ENCODE results near the gene ZNF236.
"Not testable (repeated sequence)": the region's sequence is repeated elsewhere in the genome, so short reads cannot be mapped to it uniquely, and the experiment has no call there.

ZNF236 gene
- 36.1 to 108 (median 56.7) reads per million in 9 experiments for total RNA-seq

DNA sequence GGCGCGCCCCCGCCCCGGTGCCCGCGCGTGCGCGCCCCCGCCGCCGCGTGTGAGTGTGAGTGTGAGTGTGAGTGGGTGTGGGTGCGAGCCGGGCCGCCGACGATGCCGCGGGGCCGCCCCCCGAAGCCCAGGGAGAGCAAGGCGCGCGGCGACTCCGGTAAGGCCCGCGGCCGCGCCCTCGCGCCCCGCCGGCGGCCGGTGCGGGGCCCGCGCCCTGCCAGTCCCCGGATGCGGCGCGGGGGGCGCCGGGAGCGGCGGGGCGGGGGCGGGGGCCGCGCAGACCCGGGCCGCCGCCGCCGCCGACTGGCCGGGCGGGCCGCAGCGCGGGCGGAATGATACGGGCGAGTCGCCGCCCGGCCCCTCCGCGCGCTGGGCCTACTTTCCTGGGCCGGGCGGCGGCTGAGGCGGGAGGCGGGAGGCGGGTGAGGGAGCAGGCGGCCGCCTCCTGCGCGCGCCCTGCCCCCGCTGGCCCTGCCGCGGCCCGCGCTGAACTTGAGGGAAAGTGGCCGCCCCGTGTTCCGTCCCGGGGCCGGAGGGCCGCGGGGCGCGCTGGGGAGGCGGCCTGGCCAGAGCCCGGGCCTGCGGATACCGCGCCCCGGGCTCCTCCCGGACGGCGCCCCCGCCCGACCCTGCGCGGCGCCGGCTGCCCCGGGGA lies at the start of gene ZNF236:
TSS of gene ZNF236 (plus strand) at position 52 of the 655 bp plus-strand sequence. CDS start at position 103, 51 bp downstream.
- DNase-seq = peak; percentile 57 to 72 (median 72)
- Mint-ChIP-seq H3K27me3 (no peaks in the 10 kb centered on the region), H3K4me1 (ENCODE audit: low read depth in 2 of 2) (peaks cover 32 to 44% of the 10 kb centered on the region in 2 donors), H3K9me3 (no peaks in the 10 kb centered on the region), H3K27ac (peak within 1 kb of the TSS; percentile 95 to 97), H3K36me3 (ENCODE audit: insufficient read depth) (peaks cover 31% of the 10 kb centered on the region), H3K4me3 (peak within 1 kb of the TSS; percentile 94 to 95)
- peak; percentile 64 for ATAC-seq (replicated peaks)

DNA sequence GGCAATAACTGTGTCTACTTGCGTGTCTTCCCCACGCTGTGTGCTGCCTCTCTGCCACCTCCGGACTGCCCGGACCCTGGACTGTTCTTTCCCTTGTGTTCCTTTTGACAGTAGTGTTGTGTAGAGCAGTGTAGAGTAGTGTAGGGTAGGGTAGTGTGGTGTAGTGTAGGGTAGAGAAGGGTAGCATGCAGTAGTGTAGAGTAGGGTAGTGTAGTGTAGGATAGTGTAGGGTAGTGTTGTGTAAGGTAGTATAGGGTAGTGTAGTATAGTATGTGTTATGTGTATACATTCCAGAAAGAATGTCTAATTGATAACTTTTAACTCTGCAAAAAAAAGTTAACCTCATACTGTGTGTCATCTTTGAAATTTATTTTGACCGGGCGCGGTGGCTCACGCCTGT lies 49.7 kb upstream of the ZNF236 start:
- no peak overlapping the region for H3K27ac Mint-ChIP-seq
- ATAC-seq (replicated peaks) = no peak
- peaks cover 31 to 45% of the 10 kb centered on the region in 2 donors for H3K27me3 Mint-ChIP-seq
- H3K4me3 Mint-ChIP-seq = no peak overlapping the region
- DNase-seq = no peak
- H3K4me1 Mint-ChIP-seq (ENCODE audit: low read depth in 2 of 2) = no peaks in the 10 kb centered on the region
- H3K9me3 Mint-ChIP-seq = peaks cover 2 to 4% of the 10 kb centered on the region in 2 donors
- no peaks in the 10 kb centered on the region for H3K36me3 Mint-ChIP-seq (ENCODE audit: insufficient read depth)

DNA sequence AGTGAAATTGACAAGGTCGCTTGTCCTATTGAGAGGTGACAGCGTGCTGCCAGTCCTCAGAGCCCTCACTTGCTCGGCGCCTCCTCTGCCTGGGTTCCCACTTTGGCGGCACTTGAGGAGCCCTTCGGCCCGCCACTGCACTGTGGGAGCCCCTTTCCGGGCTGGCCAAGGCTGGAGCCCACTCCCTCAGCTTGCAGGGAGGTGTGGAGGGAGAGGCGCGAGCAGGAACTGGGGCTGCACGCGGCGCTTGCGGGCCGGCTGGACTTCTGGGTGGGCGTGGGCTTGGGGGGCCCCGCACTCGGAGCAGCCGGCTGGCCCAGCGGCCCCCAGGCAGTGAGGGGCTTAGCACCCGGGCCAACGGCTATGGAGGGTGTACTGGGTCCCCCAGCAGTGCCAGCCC lies 45.3 kb upstream of the ZNF236 start:
- not testable (repeated sequence) for ATAC-seq (replicated peaks); H3K4me1 Mint-ChIP-seq (ENCODE audit: low read depth in 2 of 2); H3K27ac Mint-ChIP-seq

DNA sequence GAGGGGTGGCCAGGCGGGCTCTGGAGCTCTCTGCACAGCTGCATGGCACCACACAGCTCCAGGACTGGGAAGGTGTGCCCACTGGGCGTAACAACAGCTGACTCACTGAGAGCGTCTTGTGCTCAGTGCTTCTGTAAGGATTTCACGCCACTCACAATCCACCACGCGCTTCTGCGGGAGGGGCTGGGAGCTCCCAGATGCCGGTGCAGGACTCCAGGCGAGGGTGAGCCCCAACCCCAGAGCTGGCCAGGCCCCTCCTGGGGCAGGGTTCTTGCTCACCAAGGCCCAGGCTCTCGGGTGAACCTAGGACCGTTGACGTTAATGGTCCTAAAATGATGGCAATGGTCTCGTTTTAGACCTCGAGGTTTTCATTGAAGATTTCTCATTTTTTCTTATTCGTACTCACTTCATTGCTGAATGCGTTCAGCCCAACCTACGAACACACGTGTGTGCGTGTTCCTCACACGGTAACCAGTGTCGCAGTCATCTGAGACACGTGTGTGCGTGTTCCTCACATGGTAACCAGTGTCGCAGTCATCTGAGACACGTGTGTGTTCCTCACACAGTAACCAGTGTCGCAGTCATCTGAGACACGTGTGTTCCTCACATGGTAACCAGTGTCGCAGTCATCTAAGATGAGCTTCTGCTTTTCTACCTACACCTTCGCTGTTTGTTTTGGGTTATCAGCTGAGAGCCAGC lies 38.4 kb upstream of the ZNF236 start:
- ATAC-seq (replicated peaks) = no peak
- no peak for DNase-seq
- no peaks in the 10 kb centered on the region for H3K9me3 Mint-ChIP-seq
- no peaks in the 10 kb centered on the region for H3K36me3 Mint-ChIP-seq (ENCODE audit: insufficient read depth)
- no peak overlapping the region for H3K27ac Mint-ChIP-seq
- H3K4me1 Mint-ChIP-seq (ENCODE audit: low read depth in 2 of 2) = peaks cover 6 to 7% of the 10 kb centered on the region in 2 donors
- peaks cover 32 to 62% of the 10 kb centered on the region in 2 donors for H3K27me3 Mint-ChIP-seq
- no peak overlapping the region for H3K4me3 Mint-ChIP-seq

More for the DNA sequence above, 45.3 kb upstream of the ZNF236 start:
- H3K4me3 Mint-ChIP-seq; H3K9me3 Mint-ChIP-seq; H3K36me3 Mint-ChIP-seq (ENCODE audit: insufficient read depth); DNase-seq: not testable (repeated sequence)
- peaks cover 26 to 59% of the 10 kb centered on the region in 2 donors for H3K27me3 Mint-ChIP-seq

DNA sequence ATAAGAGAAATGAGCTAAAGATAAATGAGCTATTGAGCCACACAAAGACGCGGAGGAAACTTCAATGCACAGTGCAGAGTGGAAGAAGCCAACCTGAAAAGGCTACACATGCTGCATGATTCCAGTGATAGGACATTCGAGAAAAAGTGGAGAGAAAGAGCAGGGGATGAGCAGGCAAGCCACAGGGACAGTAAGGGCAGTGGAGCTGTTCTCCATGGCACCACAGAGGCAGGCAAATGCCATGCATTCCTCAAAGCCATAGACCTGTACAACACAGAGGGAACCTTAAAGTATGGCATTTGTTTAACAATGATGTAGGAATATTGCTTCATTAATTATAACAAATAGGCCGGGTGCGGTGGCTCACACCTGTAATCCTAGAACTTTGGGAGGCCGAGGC lies 36.5 kb upstream of the ZNF236 start:
- Mint-ChIP-seq H3K4me1 (ENCODE audit: low read depth in 2 of 2) (peaks cover 6 to 7% of the 10 kb centered on the region in 2 donors), H3K9me3 (peaks cover 0 to 2% of the 10 kb centered on the region in 2 donors), H3K27me3 (peaks cover 22 to 43% of the 10 kb centered on the region in 2 donors), H3K4me3 (peak overlapping the region in 1 of 2 donors; percentile 37), H3K36me3 (ENCODE audit: insufficient read depth) (no peaks in the 10 kb centered on the region), H3K27ac (peak overlapping the region in 1 of 2 donors; percentile 11)
- no peak for ATAC-seq (replicated peaks)
- DNase-seq = no peak

DNA sequence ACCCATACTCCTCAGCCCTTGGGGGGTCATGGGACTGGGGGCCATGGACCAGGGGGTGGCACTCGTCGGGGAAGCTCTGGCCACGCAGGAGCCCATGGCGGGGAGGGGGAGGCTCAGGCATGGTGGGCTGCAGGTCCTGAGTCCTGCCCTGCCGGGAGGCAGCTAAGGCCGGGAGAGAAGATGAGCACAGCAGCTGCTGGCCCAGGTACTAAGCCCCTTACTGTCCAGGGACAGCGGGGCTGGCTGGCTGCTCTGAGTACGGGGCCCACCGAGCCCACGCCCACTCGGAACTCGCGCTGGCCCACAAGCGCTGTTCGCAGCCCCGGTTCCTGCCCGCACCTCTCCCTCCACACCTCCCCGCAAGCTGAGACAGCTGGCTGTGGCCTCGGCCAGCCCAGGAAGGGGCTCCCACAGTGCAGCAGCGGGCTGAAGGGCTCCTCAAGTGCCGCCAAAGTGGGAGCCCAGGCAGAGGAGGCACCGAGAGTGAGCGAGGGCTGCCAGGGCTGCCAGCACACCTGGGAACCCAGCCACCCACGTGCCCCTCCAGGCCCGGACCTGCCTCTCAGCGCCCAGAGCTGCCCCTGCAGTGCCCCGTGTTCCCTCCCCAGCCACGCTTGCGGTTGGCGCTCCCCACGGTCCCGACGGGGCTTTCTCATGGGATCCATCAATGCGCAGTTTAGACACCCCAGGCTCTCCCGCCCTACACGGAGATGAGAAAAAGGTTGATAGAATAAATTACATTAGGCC lies 33.6 kb upstream of the ZNF236 start:
- Mint-ChIP-seq H3K4me3 (no peak overlapping the region), H3K27me3 (peaks cover 16 to 30% of the 10 kb centered on the region in 2 donors), H3K27ac (peak overlapping the region in 1 of 2 donors; percentile 5), H3K9me3 (peaks cover 6 to 15% of the 10 kb centered on the region in 2 donors), H3K36me3 (ENCODE audit: insufficient read depth) (no peaks in the 10 kb centered on the region), H3K4me1 (ENCODE audit: low read depth in 2 of 2) (peaks cover 7 to 10% of the 10 kb centered on the region in 2 donors)
- no peak for DNase-seq
- ATAC-seq (replicated peaks) = no peak

DNA sequence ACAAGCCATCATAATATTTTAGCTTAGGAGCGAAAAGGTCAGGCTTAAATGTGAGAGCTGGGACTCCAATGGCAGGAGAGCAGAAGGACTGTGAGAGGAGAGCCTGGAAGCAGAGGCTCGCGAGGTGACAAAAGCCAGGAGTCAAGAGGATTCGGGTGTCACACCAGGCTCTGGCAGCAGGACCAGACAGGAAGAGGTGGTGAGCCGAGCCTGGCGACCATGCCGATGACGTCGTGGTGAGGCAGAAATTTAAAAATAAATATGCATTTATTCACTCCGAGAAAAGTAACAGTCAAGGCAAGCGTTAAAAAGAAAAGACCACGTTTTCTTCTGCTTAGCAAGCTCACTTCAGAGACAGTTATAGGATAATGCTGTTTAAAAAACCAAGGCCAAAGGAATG lies 31.3 kb upstream of the ZNF236 start:
- peaks cover 25 to 47% of the 10 kb centered on the region in 2 donors for H3K27me3 Mint-ChIP-seq
- H3K4me3 Mint-ChIP-seq = no peak overlapping the region
- no peak overlapping the region for H3K27ac Mint-ChIP-seq
- H3K36me3 Mint-ChIP-seq (ENCODE audit: insufficient read depth) = no peaks in the 10 kb centered on the region
- H3K9me3 Mint-ChIP-seq = peaks cover 6 to 15% of the 10 kb centered on the region in 2 donors
- no peak for ATAC-seq (replicated peaks)
- DNase-seq = no peak
- H3K4me1 Mint-ChIP-seq (ENCODE audit: low read depth in 2 of 2) = peaks cover 10% of the 10 kb centered on the region in 2 donors

GRCh38 chr18:76791642-76792041 lies 30.7 kb upstream of the ZNF236 start:
- DNase-seq = no peak
- H3K9me3 Mint-ChIP-seq = peaks cover 6 to 15% of the 10 kb centered on the region in 2 donors
- peaks cover 10% of the 10 kb centered on the region in 2 donors for H3K4me1 Mint-ChIP-seq (ENCODE audit: low read depth in 2 of 2)
- H3K36me3 Mint-ChIP-seq (ENCODE audit: insufficient read depth) = no peaks in the 10 kb centered on the region
- no peak for ATAC-seq (replicated peaks)
- no peak overlapping the region for H3K4me3 Mint-ChIP-seq
- peaks cover 30 to 49% of the 10 kb centered on the region in 2 donors for H3K27me3 Mint-ChIP-seq
- H3K27ac Mint-ChIP-seq = peak overlapping the region; percentile 41 to 42

DNA sequence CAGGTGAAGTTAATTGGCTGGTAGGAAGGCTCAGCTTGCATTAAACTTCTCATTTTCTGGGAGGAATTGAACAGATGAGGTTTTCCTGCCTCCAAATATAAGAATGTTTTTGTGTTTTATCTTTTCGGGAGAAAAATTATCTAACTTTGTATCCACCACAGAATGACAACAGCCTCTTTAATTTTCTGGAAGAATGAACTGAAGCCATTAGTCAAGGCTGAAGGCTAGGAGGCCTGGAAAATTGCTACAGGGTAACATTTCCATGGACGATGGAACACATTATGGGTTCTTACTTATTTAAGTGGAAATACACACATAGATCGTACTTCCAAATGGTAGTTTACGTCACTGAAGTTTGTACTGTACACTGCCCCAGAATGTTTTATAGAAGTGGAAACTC lies 28.0 kb upstream of the ZNF236 start:
- H3K4me3 Mint-ChIP-seq = no peak overlapping the region
- ATAC-seq (replicated peaks) = no peak
- no peak overlapping the region for H3K27ac Mint-ChIP-seq
- peaks cover 4% of the 10 kb centered on the region in 2 donors for H3K4me1 Mint-ChIP-seq (ENCODE audit: low read depth in 2 of 2)
- H3K27me3 Mint-ChIP-seq = peaks cover 32 to 40% of the 10 kb centered on the region in 2 donors
- no peaks in the 10 kb centered on the region for H3K36me3 Mint-ChIP-seq (ENCODE audit: insufficient read depth)
- H3K9me3 Mint-ChIP-seq = peaks cover 6 to 15% of the 10 kb centered on the region in 2 donors
- no peak for DNase-seq

- ATAC-seq (replicated peaks) (peak; percentile 78), DNase-seq (peak; percentile 29 to 41 (median 40))
- H3K9me3 Mint-ChIP-seq = no peaks in the 10 kb centered on the region
- H3K36me3 Mint-ChIP-seq (ENCODE audit: insufficient read depth) = no peaks in the 10 kb centered on the region
- H3K4me3 Mint-ChIP-seq = peak overlapping the region; percentile 58 to 69
- peaks cover 9 to 20% of the 10 kb centered on the region in 2 donors for H3K4me1 Mint-ChIP-seq (ENCODE audit: low read depth in 2 of 2)
- peaks cover 12 to 19% of the 10 kb centered on the region in 2 donors for H3K27me3 Mint-ChIP-seq
- H3K27ac Mint-ChIP-seq = no peak overlapping the region
Measured at GRCh38 chr18:76801567-76802505, 20.5 kb upstream of the ZNF236 start.

- Mint-ChIP-seq H3K36me3 (ENCODE audit: insufficient read depth) (peaks cover 9% of the 10 kb centered on the region), H3K4me1 (ENCODE audit: low read depth in 2 of 2) (peaks cover 9 to 20% of the 10 kb centered on the region in 2 donors), H3K27ac (no peak overlapping the region), H3K4me3 (no peak overlapping the region), H3K27me3 (peaks cover 12 to 19% of the 10 kb centered on the region in 2 donors), H3K9me3 (no peaks in the 10 kb centered on the region)
- DNase-seq (no peak), ATAC-seq (replicated peaks) (no peak)
Measured at GRCh38 chr18:76803413-76803812, 18.9 kb upstream of the ZNF236 start.

GRCh38 chr18:76803814-76804213 lies 18.5 kb upstream of the ZNF236 start:
- peak; percentile 67 to 73 (median 67) for DNase-seq

More at GRCh38 chr18:76803814-76804213, 18.5 kb upstream of the ZNF236 start:
- Mint-ChIP-seq H3K4me1 (ENCODE audit: low read depth in 2 of 2) (peaks cover 9 to 20% of the 10 kb centered on the region in 2 donors), H3K27ac (no peak overlapping the region), H3K4me3 (no peak overlapping the region), H3K36me3 (ENCODE audit: insufficient read depth) (peaks cover 13% of the 10 kb centered on the region), H3K9me3 (no peaks in the 10 kb centered on the region), H3K27me3 (peaks cover 10 to 19% of the 10 kb centered on the region in 2 donors)
- peak; percentile 85 for ATAC-seq (replicated peaks)
